HG03575 (cell line): ENCODE results near the gene KIAA0040.
"Not testable (repeated sequence)": the region's sequence is repeated elsewhere in the genome, so short reads cannot be mapped to it uniquely, and the experiment has no call there.

Experiments
- ATAC-seq: cut with Tn5 transposase; IDR thresholded peaks from one replicate; pipeline ENCODE4 v1.9.1; 2021; ENCODE audit not compliant: unreplicated experiment, insufficient number of reproducible peaks, low FRiP score; ENCODE audit errors: extremely low read depth

Gene KIAA0040

DNA sequence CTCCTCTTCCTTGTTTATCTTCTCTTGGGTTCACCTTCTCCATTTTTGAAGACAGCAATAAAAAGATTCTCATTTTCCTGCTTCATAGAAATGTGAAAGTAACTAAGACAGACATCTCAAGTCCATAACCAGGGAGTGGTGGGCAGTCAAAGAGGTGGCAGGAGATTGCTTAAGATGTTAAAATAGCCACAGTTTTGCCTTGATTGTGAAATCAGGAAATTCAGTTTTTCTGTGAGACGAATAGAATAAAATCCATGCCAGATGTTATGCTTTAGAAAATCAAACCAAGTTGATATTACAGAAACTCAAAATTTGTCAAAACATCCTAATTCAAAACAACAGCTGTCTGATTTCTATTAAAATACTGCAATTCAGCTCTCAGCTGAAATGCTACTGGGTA, 67.7 kb downstream of the KIAA0040 start:
- no peak for ATAC-seq

DNA sequence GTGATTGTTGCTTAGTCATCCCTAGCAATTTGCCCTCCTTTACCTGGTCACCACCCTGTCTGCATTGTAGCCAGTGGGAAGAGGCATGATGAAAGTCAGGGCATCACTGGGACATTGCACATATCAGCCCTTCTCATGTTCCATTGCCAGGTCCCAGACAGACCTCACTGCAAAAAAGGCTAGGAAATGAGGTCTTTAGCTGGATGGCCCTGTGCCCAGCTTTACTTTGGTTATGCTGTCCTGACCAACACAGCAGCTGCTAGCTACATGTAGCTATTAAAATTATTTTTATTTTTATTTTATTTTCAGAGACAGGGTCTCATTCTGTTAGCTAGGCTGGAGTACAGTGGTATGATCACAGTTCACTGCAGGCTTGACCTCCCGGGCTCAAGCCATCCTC, 72.1 kb downstream of the KIAA0040 start:
- ATAC-seq, result no peak

DNA sequence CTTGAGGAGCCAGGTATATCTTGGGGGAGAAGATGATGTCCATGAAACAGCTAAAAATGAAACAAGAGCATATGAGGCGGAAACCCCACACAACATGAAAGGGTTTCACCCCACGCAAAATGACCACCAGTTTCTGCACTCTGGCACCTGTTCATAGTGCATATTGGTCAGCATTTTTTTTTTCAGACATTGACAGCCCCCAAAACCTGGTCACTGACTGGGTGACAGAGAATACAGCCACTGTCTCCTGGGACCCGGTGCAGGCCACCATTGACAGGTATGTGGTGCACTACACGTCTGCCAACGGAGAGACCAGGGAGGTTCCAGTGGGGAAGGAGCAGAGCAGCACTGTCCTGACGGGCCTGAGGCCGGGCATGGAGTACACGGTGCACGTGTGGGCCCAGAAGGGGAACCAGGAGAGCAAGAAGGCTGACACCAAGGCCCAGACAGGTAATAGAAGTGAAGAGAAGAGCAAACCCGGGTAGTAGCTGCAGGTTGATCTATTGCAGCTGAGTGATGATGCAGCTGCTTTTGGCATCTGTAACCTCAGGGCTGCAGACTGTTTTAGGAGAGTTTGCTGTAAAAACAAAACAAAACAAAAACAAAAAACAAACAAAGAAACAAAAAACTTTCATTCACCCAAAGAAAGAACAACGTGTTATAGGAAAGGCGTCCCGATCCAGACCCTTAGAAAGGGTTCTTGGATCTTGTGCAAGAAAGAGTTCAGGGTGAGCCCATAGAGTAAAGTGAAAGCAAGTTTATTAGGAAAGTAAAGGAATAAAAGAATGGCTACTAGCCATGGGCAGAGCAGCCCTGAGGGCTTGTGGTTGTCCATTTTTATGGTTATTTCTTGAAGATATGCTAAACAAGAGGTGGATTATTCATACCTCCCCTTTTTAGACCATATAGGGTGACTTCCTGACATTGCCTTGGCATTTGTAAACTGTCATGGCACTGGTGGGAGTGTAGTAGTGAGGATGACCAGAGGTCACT, 73.9 kb downstream of the KIAA0040 start:
- ATAC-seq, result no peak

DNA sequence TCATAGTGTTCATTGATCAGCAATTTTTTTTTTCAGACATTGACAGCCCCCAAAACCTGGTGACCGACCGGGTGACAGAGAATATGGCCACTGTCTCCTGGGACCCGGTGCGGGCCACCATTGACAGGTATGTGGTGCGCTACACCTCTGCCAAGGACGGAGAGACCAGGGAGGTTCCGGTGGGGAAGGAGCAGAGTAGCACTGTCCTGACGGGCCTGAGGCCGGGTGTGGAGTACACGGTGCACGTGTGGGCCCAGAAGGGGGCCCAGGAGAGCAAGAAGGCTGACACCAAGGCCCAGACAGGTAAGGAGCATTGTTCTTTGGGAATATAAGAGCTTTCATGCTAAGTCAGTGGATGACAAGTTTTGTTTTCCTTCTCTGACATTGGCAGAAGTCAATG, 75.7 kb downstream of the KIAA0040 start:
- no peak for ATAC-seq

DNA sequence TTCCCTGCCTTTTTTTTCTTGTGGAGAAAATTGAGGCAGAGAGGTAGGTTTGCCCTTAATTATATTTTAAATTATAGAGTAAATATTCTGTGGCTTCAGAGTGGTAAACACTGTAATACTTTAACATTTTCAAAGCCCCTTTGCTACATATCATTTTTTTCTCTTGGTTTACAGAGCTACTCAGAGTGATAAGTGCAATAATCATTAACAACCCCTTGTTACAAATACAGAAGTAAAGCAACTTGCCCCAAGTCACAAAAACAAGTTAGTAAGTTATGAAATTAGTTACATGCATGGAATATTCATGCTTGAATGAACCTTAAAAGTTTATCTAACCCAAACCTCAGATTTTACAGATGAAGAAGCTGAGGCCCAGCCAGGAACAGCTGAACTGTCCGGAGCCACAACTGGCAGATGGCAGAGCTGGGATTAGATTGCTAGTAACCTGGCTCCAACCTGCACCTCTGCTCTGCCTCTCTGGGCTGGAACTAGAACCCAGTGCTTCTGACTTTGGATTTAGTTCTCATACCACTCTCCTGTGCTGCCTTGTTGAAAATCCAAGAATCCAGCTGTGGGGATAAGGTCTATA, 76.3 kb downstream of the KIAA0040 start:
- ATAC-seq, result no peak

DNA sequence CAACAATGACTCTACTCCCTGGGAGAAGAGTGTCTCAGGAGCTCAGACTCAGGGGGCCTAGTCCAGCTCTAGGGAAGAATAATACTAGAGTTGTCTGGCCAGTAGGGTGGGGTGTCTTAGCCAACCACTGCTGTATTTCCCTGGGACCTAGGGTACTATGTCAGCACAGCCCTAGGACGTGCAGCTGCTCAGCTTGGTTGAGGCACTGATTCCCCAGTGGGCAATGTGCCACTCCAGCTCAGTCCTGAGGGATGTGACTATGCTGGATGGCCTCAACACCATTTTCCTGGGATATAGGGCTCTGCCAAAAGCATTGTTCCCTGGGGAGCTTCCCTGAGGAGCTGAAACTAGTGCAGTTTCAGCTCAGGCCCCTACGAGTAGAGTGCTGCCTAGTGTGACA, 77.6 kb downstream of the KIAA0040 start:
- ATAC-seq, result no peak

DNA sequence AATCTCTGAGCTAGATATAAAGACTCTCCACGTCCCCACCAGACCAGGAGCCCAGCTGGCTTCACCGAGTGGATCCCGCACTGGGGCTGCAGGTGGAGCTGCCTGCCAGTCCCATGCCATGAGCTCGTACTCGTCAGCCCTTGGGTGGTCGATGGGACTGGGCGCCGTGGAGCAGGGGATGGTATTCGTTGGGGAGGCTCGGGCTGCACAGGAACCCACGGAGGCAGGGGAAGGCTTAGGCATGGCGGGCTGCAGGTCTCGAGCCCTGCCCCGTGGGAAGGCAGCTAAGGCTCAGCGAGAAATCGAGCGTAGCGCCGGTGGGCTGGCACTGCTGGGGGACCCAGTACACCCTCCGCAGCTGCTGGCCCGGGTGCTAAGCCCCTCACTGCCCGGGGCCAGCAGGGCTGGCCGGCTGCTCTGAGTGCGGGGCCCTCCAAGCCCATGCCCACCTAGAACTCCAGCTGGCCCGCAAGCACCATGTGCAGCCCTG, 84.2 kb downstream of the KIAA0040 start:
- not testable (repeated sequence) for ATAC-seq
